SK-N-MC (cell line): Measurements from ENCODE around the gene FXYD2.

Experiments used
- EZH2 ChIP-seq: fragments of 200-600 bp; sonication (generic); IDR thresholded peaks from one replicate; pipeline ENCODE4 v1.6.1; 2017; ENCODE audit warnings: antibody characterized with exemption
- FOXP2 ChIP-seq: optimal IDR thresholded peaks from 2 replicates; pipeline ENCODE3; 2011; ENCODE audit warnings: mild to moderate bottlenecking, moderate library complexity; ENCODE audit not compliant: insufficient read depth; ENCODE audit errors: extremely low read length, control extremely low read depth
- POLR2AphosphoS5 ChIP-seq: IDR thresholded peaks from 2 replicates; pipeline ENCODE4 v1.6.1; 2012; ENCODE audit warnings: mild to moderate bottlenecking, low read depth, low read length, borderline replicate concordance

- no peak for TF ChIP-seq POLR2AphosphoS5
- TF ChIP-seq EZH2: no peak
- TF ChIP-seq FOXP2: no peak
These were observed 15.8 kb downstream of the FXYD2 start for GRCh38 chr11:117808784-117809183.
